ENCODE measurements around the gene C20orf96. TPM values are rescaled to one million over a fixed set of nuclear protein-coding genes. Genes with fewer than 3 reads are reported as not detected.
A peak's percentile ranks its signal among the peaks of the same experiment; 100 is the strongest.

Gene C20orf96
- total and polyA plus RNA-seq, 2 of the 4 experiments (the other 2 are of a cell fraction) = 2.0 to 9.8 TPM

DNA sequence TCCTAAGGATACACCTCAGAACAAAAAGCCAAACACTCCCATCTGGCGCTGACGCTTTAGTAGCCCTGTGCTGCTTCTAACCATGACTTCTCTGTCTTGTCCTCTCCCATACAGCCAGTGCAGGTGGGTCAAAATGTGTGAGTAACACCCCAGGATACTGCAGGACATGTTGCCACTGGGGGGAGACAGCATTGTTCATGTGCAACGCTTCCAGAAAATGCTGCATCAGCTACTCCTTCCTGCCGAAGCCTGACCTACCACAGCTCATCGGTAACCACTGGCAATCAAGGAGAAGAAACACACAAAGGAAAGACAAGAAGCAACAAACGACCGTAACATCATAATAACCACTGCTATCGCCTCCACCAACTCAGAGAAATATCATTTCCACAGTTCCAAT is 31.6 kb downstream of the C20orf96 start:
- Histone ChIP-seq H2BK5ac (ENCODE audit: low read depth, low read length, poor library complexity, severe bottlenecking) (no peak overlapping the region), H3K4me1 (ENCODE audit: control insufficient read depth, insufficient read depth, low read length) (no peaks in the 10 kb centered on the region), H3K4ac (ENCODE audit: low read depth, low read length) (no peak overlapping the region), H3K4me3 (ENCODE audit: insufficient read depth, low read depth, low read length) (no peak overlapping the region), H3K18ac (ENCODE audit: low read depth, low read length) (no peak overlapping the region), H3K4me2 (ENCODE audit: low read depth, low read length) (no peak overlapping the region), H2BK20ac (ENCODE audit: low read depth, low read length) (no peak overlapping the region), H2BK15ac (ENCODE audit: low read depth, low read length) (no peak overlapping the region), H4K91ac (ENCODE audit: insufficient read depth, low read depth, low read length) (no peak overlapping the region), H3K27me3 (ENCODE audit: control insufficient read depth, insufficient read depth, low read length) (peaks cover 19% of the 10 kb centered on the region), H3K9me3 (ENCODE audit: control insufficient read depth, insufficient read depth, low read length) (no peaks in the 10 kb centered on the region), H3K14ac (replicated peaks; ENCODE audit: low read depth, low read length) (no peak overlapping the region), H2BK120ac (ENCODE audit: low read depth, low read length) (no peak overlapping the region), H4K8ac (ENCODE audit: low read depth in 2 of 2, low read length in 2 of 2) (no peak overlapping the region), H4K5ac (ENCODE audit: low read depth, low read length) (no peak overlapping the region), H3K56ac (ENCODE audit: extremely low read depth, insufficient read depth, low read length) (no peak overlapping the region), H3K36me3 (ENCODE audit: control insufficient read depth, insufficient read depth, low read length) (no peaks in the 10 kb centered on the region), H3K9ac (ENCODE audit: low read depth, low read length) (no peak overlapping the region), H2AK9ac (replicated peaks; ENCODE audit: low read depth, low read length, poor library complexity) (no peak overlapping the region), H3K23ac (ENCODE audit: low read depth, low read length) (no peak overlapping the region), H3K9me1 (ENCODE audit: insufficient read depth, low read length) (no peaks in the 10 kb centered on the region), H4K20me1 (ENCODE audit: insufficient read depth, low read length) (no peaks in the 10 kb centered on the region), H2AK5ac (ENCODE audit: low read depth, low read length) (no peak overlapping the region), H2AFZ (replicated peaks; ENCODE audit: low read length, poor library complexity) (no peak overlapping the region), H3K27ac (ENCODE audit: insufficient read depth, low read length) (no peak overlapping the region), H3K79me1 (ENCODE audit: low read depth in 1 of 2, low read length in 2 of 2) (no peaks in the 10 kb centered on the region)
- ChIA-PET POLR2A (ENCODE audit: unreplicated experiment) (interaction anchor here (0.6 kb wide), 1 partner anchor 70 kb away, joined by 12 read pairs; no protein-coding TSS in a partner anchor), CTCF (no interaction called here)
- ATAC-seq (ENCODE audit: low read depth) = peak; percentile 40; the same call in 1 of the 2 replicates
- DNase-seq = peak; percentile 16
- intact Hi-C loops (cut with micrococcal nuclease) = no loop called here
- BruUV-seq (replicated peaks) = no TSS peak
- in situ Hi-C loops (cut with MboI; ENCODE audit: low sequenced_read_pairs) = no loop called here
- TF ChIP-seq RFX5 (IDR thresholded peaks at IDR 0.05; ENCODE audit: low read depth, low read length) = no peak
- TF ChIP-seq, protein P1, sequence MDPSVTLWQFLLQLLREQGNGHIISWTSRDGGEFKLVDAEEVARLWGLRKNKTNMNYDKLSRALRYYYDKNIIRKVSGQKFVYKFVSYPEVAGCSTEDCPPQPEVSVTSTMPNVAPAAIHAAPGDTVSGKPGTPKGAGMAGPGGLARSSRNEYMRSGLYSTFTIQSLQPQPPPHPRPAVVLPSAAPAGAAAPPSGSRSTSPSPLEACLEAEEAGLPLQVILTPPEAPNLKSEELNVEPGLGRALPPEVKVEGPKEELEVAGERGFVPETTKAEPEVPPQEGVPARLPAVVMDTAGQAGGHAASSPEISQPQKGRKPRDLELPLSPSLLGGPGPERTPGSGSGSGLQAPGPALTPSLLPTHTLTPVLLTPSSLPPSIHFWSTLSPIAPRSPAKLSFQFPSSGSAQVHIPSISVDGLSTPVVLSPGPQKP (IDR thresholded peaks at IDR 0.05; ENCODE audit: borderline replicate concordance, low read depth, low read length) = no peak
- TF ChIP-seq FOS (IDR thresholded peaks at IDR 0.05; ENCODE audit: low read depth, low read length) = no peak
- TF ChIP-seq RAD21 (IDR thresholded peaks at IDR 0.05; ENCODE audit: low read length) = peak; percentile 28; the same call in 1 of the 2 replicates
- TF ChIP-seq, protein P2, sequence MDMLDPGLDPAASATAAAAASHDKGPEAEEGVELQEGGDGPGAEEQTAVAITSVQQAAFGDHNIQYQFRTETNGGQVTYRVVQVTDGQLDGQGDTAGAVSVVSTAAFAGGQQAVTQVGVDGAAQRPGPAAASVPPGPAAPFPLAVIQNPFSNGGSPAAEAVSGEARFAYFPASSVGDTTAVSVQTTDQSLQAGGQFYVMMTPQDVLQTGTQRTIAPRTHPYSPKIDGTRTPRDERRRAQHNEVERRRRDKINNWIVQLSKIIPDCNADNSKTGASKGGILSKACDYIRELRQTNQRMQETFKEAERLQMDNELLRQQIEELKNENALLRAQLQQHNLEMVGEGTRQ (IDR thresholded peaks at IDR 0.05; ENCODE audit: low read depth, low read length) = no peak
- no peak for TF ChIP-seq MXI1 (IDR thresholded peaks at IDR 0.05; ENCODE audit: borderline replicate concordance, low read depth, low read length)
- TF ChIP-seq NFE2L2 (IDR thresholded peaks at IDR 0.05; ENCODE audit: low read depth, low read length) = no peak
- no peak for TF ChIP-seq BHLHE40 (IDR thresholded peaks at IDR 0.05; ENCODE audit: low read depth, low read length)
- TF ChIP-seq CHD1 (IDR thresholded peaks at IDR 0.05; ENCODE audit: low read depth, low read length) = no peak
- TF ChIP-seq RCOR1 (IDR thresholded peaks at IDR 0.05; ENCODE audit: insufficient replicate concordance, low read length) = no peak
- TF ChIP-seq, protein P3, sequence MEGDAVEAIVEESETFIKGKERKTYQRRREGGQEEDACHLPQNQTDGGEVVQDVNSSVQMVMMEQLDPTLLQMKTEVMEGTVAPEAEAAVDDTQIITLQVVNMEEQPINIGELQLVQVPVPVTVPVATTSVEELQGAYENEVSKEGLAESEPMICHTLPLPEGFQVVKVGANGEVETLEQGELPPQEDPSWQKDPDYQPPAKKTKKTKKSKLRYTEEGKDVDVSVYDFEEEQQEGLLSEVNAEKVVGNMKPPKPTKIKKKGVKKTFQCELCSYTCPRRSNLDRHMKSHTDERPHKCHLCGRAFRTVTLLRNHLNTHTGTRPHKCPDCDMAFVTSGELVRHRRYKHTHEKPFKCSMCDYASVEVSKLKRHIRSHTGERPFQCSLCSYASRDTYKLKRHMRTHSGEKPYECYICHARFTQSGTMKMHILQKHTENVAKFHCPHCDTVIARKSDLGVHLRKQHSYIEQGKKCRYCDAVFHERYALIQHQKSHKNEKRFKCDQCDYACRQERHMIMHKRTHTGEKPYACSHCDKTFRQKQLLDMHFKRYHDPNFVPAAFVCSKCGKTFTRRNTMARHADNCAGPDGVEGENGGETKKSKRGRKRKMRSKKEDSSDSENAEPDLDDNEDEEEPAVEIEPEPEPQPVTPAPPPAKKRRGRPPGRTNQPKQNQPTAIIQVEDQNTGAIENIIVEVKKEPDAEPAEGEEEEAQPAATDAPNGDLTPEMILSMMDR (conservative IDR thresholded peaks at IDR 0.05; ENCODE audit: low read depth, low read length) = 0 out of 2 replicates have a peak, but pooled peaks have one; percentile 25
- no peak for TF ChIP-seq CEBPB (IDR thresholded peaks at IDR 0.05; ENCODE audit: low read depth, low read length)
- no peak for TF ChIP-seq POLR2A (IDR thresholded peaks at IDR 0.05; ENCODE audit: low read depth, low read length)
- no peak for TF ChIP-seq MAZ (IDR thresholded peaks at IDR 0.05; ENCODE audit: borderline replicate concordance, low read depth, low read length)
- peak; percentile 82 for TF ChIP-seq MAFK (IDR thresholded peaks at IDR 0.05; ENCODE audit: low read depth, low read length)
- TF ChIP-seq SMC3 (IDR thresholded peaks at IDR 0.05; ENCODE audit: low read depth, low read length) = peak; percentile 26; the same call in 1 of the 2 replicates
- dilution Hi-C loops (cut with HindIII; ENCODE audit: low sequenced_read_pairs, unreplicated experiment) = no loop called here
- WGBS, 2 experiments (ENCODE audit: extremely low coverage in 2 of 2, insufficient read length in 1 of 2) = 44% methylated on average over 6 of the region's 8 CpGs; no CpG with 5 or more reads in 1 of the 2 experiments
